Trophoblast cell (in vitro differentiated cells and primary cell): ENCODE measurements around the gene COBLL1.

Experiments used
- DNase-seq, 2 donors: peaks; one replicate each; pipeline ENCODE4 v3.0.0-alpha.2; 2016
- H2AFZ ChIP-seq: 2 replicates; pipeline ENCODE4 v1.6.1; 2013; ENCODE audit warnings: low read length, moderate library complexity, mild to moderate bottlenecking; ENCODE audit not compliant: insufficient read depth, poor library complexity
- H2AK5ac ChIP-seq: 2 replicates; pipeline ENCODE4 v1.6.1; 2013; ENCODE audit warnings: mild to moderate bottlenecking, low read length
- H2BK120ac ChIP-seq: 2 replicates; pipeline ENCODE4 v1.6.1; 2013; ENCODE audit warnings: low read length, mild to moderate bottlenecking, moderate library complexity; ENCODE audit not compliant: insufficient read depth, poor library complexity
- H2BK12ac ChIP-seq: 2 replicates; pipeline ENCODE4 v1.6.1; 2013; ENCODE audit warnings: mild to moderate bottlenecking, low read length, moderate library complexity
- H2BK5ac ChIP-seq: 2 replicates; pipeline ENCODE4 v1.6.1; 2013; ENCODE audit warnings: low read length, low read depth, moderate library complexity, mild to moderate bottlenecking; ENCODE audit not compliant: poor library complexity
- H3K14ac ChIP-seq: 2 replicates; pipeline ENCODE4 v1.6.1; 2013; ENCODE audit warnings: mild to moderate bottlenecking, low read length
- H3K18ac ChIP-seq: 2 replicates; pipeline ENCODE4 v1.6.1; 2013; ENCODE audit warnings: mild to moderate bottlenecking, low read length
- H3K23ac ChIP-seq: 2 replicates; pipeline ENCODE4 v1.6.1; 2013; ENCODE audit warnings: low read length
- H3K27ac ChIP-seq: 2 replicates; pipeline ENCODE4 v1.5.1; 2013; ENCODE audit warnings: low read depth, mild to moderate bottlenecking, inconsistent platforms, low read length, moderate library complexity
- H3K27me3 ChIP-seq: 2 replicates; pipeline ENCODE4 v1.6.1; 2013; ENCODE audit warnings: inconsistent platforms, mild to moderate bottlenecking, low read length, moderate library complexity; ENCODE audit not compliant: insufficient read depth
- H3K36me3 ChIP-seq, 2 experiments: 1 replicate in 1 of 2; 2 replicates in 1 of 2; pipeline ENCODE4 v1.6.1; 2013; ENCODE audit warnings: low read length in 2 of 2, mild to moderate bottlenecking in 2 of 2, moderate library complexity in 1 of 2; ENCODE audit not compliant: insufficient read depth in 2 of 2, control insufficient read depth in 1 of 2
- H3K4ac ChIP-seq: 2 replicates; pipeline ENCODE4 v1.6.1; 2013; ENCODE audit warnings: low read depth, mild to moderate bottlenecking, low read length, moderate library complexity
- H3K4me1 ChIP-seq, 2 experiments: 1 replicate in 1 of 2; 2 replicates in 1 of 2; pipeline ENCODE4 v1.6.1; 2013; ENCODE audit warnings: low read length in 2 of 2, mild to moderate bottlenecking in 2 of 2, moderate library complexity in 1 of 2; ENCODE audit not compliant: insufficient read depth in 2 of 2, control insufficient read depth in 1 of 2
- H3K4me2 ChIP-seq: 2 replicates; pipeline ENCODE4 v1.6.1; 2013; ENCODE audit warnings: inconsistent platforms, mild to moderate bottlenecking, low read length, moderate library complexity
- H3K4me3 ChIP-seq: 2 replicates; pipeline ENCODE4 v1.5.1; 2013; ENCODE audit warnings: mild to moderate bottlenecking, low read depth, low read length, inconsistent platforms
- H3K79me1 ChIP-seq: one replicate; pipeline ENCODE4 v1.6.1; 2013; ENCODE audit warnings: low read length
- H3K79me2 ChIP-seq: 2 replicates; pipeline ENCODE4 v1.6.1; 2013; ENCODE audit warnings: low read length, mild to moderate bottlenecking; ENCODE audit not compliant: control insufficient read depth, insufficient read depth, poor library complexity
- H3K9ac ChIP-seq: 2 replicates; pipeline ENCODE4 v1.6.1; 2013; ENCODE audit warnings: mild to moderate bottlenecking, low read length
- H3K9me3 ChIP-seq: 2 replicates; pipeline ENCODE4 v1.6.1; 2013; ENCODE audit warnings: low read depth, mild to moderate bottlenecking, control low read depth, inconsistent platforms, low read length; ENCODE audit not compliant: insufficient read depth
- H4K12ac ChIP-seq: 2 replicates; pipeline ENCODE4 v1.6.1; 2013; ENCODE audit warnings: low read depth, mild to moderate bottlenecking, low read length, moderate library complexity
- H4K8ac ChIP-seq: 2 replicates; pipeline ENCODE4 v1.6.1; 2013; ENCODE audit warnings: low read depth, mild to moderate bottlenecking, low read length, moderate library complexity
- H4K91ac ChIP-seq: one replicate; pipeline ENCODE4 v1.6.1; 2013; ENCODE audit warnings: low read depth, mild to moderate bottlenecking, low read length, moderate library complexity
- WGBS: extraction: QIAGEN DNeasy Blood & Tissue Kit; methylation state at CpG from one replicate; pipeline ENCODE4 v1.1.7; 2013; ENCODE audit warnings: missing lambda C conversion rate; ENCODE audit not compliant: insufficient read length, insufficient coverage; ENCODE audit errors: extremely low coverage; 5-methylcytosine and 5-hydroxymethylcytosine counted together

Gene COBLL1

DNA sequence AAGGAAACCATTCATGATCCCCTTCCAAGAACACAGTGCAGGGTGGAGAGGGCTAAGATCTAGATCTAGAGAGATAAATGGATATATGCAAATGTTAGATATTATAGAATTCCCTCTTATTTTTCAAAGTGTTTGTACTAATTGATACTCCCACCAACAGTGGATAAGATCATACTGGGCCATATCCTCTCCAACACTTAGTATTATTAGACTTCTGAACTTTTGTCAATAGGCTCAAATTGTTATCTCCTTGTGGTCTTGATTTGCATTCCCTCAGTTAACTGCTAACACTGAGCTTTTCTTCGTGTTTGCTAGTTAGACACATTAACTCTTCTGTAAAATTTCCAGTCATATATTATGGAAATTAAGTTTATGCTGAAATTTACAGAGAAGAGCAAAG lies 163.9 kb downstream of the COBLL1 start:
- WGBS = no CpG with 5 or more reads among the region's 1 CpG

DNA sequence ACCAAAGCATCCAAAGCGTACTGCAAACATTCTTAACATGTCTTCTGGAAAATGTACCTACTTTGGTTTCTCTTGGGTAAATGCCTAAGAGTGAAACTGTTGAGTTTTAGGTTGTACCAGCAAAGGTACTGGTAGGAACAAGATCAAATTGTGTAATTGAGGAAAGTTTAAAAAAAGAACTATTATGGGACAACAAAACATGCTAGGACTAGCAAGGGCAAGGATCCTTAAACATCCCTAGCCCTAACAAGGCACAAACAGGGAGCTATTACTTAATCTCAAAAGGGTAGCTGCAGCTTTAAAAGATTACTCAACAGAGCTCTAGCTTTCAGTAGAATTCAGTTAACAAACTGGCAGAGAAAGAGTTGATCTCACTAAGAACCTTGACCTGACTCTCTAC lies 164.4 kb downstream of the COBLL1 start:
- WGBS = no CpG with 5 or more reads among the region's 1 CpG
- H4K12ac ChIP-seq = no peak overlapping the region
- H2AFZ ChIP-seq = no peak overlapping the region
- H3K27me3 ChIP-seq = no peaks in the 10 kb centered on the region
- H3K9me3 ChIP-seq = no peaks in the 10 kb centered on the region
- no peaks in the 10 kb centered on the region for H3K79me2 ChIP-seq
- no peak overlapping the region for H3K27ac ChIP-seq
- H2BK12ac ChIP-seq = no peak overlapping the region
- peaks cover 0 to 3% of the 10 kb centered on the region in 2 experiments for H3K36me3 ChIP-seq
- no peak overlapping the region for H4K8ac ChIP-seq
- no peak overlapping the region for H3K9ac ChIP-seq
- H3K23ac ChIP-seq = peak overlapping the region; percentile 75
- no peaks in the 10 kb centered on the region for H3K4me1 ChIP-seq
- H3K4me2 ChIP-seq = no peak overlapping the region
- H3K14ac ChIP-seq = no peak overlapping the region
- H2BK5ac ChIP-seq = no peak overlapping the region
- H4K91ac ChIP-seq = no peak overlapping the region
- H2AK5ac ChIP-seq = no peak overlapping the region
- no peak overlapping the region for H3K4ac ChIP-seq
- no peak overlapping the region for H3K18ac ChIP-seq
- H2BK120ac ChIP-seq = no peak overlapping the region
- H3K79me1 ChIP-seq = no peaks in the 10 kb centered on the region
- no peak for DNase-seq
- H3K4me3 ChIP-seq = no peak overlapping the region

More for the DNA sequence above, 163.9 kb downstream of the COBLL1 start:
- no peak overlapping the region for H2BK120ac ChIP-seq
- no peak overlapping the region for H2BK12ac ChIP-seq
- H3K79me2 ChIP-seq = no peaks in the 10 kb centered on the region
- no peaks in the 10 kb centered on the region for H3K4me1 ChIP-seq
- H3K79me1 ChIP-seq = no peaks in the 10 kb centered on the region
- H2AK5ac ChIP-seq = no peak overlapping the region
- H3K9ac ChIP-seq = no peak overlapping the region
- no peak overlapping the region for H3K27ac ChIP-seq
- no peak overlapping the region for H4K12ac ChIP-seq
- no peaks in the 10 kb centered on the region for H3K27me3 ChIP-seq
- no peak overlapping the region for H2AFZ ChIP-seq
- no peaks in the 10 kb centered on the region for H3K9me3 ChIP-seq
- H3K23ac ChIP-seq = peak overlapping the region; percentile 75
- no peak overlapping the region for H2BK5ac ChIP-seq
- no peak overlapping the region for H3K4me2 ChIP-seq
- no peak overlapping the region for H3K4me3 ChIP-seq
- DNase-seq = no peak
- no peak overlapping the region for H3K14ac ChIP-seq
- no peak overlapping the region for H4K8ac ChIP-seq
- no peak overlapping the region for H4K91ac ChIP-seq
- H3K18ac ChIP-seq = no peak overlapping the region
- no peak overlapping the region for H3K4ac ChIP-seq
- peaks cover 0 to 3% of the 10 kb centered on the region in 2 experiments for H3K36me3 ChIP-seq

DNA sequence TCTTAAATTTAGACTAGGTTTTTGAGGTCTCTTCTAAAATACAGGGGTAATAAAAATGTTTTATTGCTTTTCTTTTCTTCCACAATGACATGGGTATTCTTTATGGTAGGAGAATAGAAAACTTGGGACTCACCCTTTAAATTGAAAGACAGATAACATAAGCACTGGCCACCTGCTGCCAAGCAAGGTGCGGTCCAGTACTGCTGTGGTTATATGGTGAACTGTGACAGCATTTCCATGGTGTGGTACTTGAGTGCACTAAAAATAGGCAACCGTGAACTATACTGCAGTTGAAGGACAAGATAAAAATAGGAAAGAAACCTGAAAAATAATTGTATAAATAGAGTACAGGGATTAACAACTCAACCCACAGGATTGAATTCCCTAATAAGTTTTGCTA lies 165.9 kb downstream of the COBLL1 start:
- Histone ChIP-seq H3K27me3 (no peaks in the 10 kb centered on the region), H2BK12ac (no peak overlapping the region), H3K79me1 (no peaks in the 10 kb centered on the region), H3K4me1 (no peaks in the 10 kb centered on the region), H4K12ac (no peak overlapping the region), H3K14ac (no peak overlapping the region), H3K4me3 (no peak overlapping the region), H3K4ac (no peak overlapping the region), H3K18ac (no peak overlapping the region), H2BK5ac (no peak overlapping the region), H4K8ac (no peak overlapping the region), H2AFZ (no peak overlapping the region), H3K9ac (no peak overlapping the region), H3K9me3 (no peaks in the 10 kb centered on the region), H3K27ac (no peak overlapping the region), H4K91ac (no peak overlapping the region), H2BK120ac (no peak overlapping the region), H3K36me3 (peaks cover 0 to 3% of the 10 kb centered on the region in 2 experiments), H3K79me2 (no peaks in the 10 kb centered on the region), H3K4me2 (no peak overlapping the region), H2AK5ac (no peak overlapping the region), H3K23ac (no peak overlapping the region)
- no CpG with 5 or more reads among the region's 2 CpGs for WGBS
- DNase-seq = no peak

DNA sequence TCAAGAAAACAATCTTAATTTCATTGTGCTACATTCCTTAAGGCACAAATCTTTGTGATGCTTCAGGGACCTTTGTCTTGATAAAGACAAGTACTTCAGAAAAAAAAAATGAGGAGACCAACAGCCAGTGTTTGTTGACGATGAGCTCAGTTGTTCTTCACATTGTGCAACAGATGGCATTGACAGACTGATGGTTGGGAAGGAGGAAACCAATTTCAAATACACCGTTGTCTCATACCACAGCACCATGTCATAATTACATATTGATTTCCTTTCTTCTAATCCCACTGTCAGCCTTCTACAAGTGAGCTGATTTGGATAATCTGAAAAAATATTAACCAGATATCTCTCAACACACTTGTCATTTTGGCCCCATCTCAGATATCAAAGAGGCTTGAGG lies 166.6 kb downstream of the COBLL1 start:
- H3K79me2 ChIP-seq = no peaks in the 10 kb centered on the region
- H4K12ac ChIP-seq = no peak overlapping the region
- H3K27me3 ChIP-seq = no peaks in the 10 kb centered on the region
- H2BK120ac ChIP-seq = no peak overlapping the region
- H3K79me1 ChIP-seq = no peaks in the 10 kb centered on the region
- no peak for DNase-seq
- no peak overlapping the region for H3K9ac ChIP-seq
- no peak overlapping the region for H4K91ac ChIP-seq
- H3K4me3 ChIP-seq = no peak overlapping the region
- no peak overlapping the region for H3K18ac ChIP-seq
- H2AFZ ChIP-seq = no peak overlapping the region
- peaks cover 0 to 3% of the 10 kb centered on the region in 2 experiments for H3K36me3 ChIP-seq
- no peaks in the 10 kb centered on the region for H3K4me1 ChIP-seq
- H3K4ac ChIP-seq = no peak overlapping the region
- no peak overlapping the region for H2BK12ac ChIP-seq
- no peak overlapping the region for H2BK5ac ChIP-seq
- H3K23ac ChIP-seq = no peak overlapping the region
- no peak overlapping the region for H3K27ac ChIP-seq
- no CpG with 5 or more reads among the region's 2 CpGs for WGBS
- H2AK5ac ChIP-seq = no peak overlapping the region
- no peak overlapping the region for H3K14ac ChIP-seq
- H3K4me2 ChIP-seq = no peak overlapping the region
- no peak overlapping the region for H4K8ac ChIP-seq
- no peaks in the 10 kb centered on the region for H3K9me3 ChIP-seq
